H1 (cell line): ENCODE data around the gene ZNF106. TPM values are rescaled to one million over a fixed set of nuclear protein-coding genes. Genes with fewer than 3 reads are reported as not detected.

Source experiments
- CEBPB ChIP-seq: IDR thresholded peaks from 2 replicates; pipeline ENCODE4 v1.6.1; 2012; ENCODE audit warnings: low read depth, low read length
- CHD7 ChIP-seq: fragments of 300-600 bp; sonication (generic); IDR thresholded peaks from 2 replicates; pipeline ENCODE4 v1.7.1; 2012; ENCODE audit warnings: low read length, moderate library complexity, mild to moderate bottlenecking, inconsistent platforms; ENCODE audit not compliant: insufficient replicate concordance
- KDM4A ChIP-seq: IDR thresholded peaks from one replicate; pipeline ENCODE4 v1.7.1; 2012; ENCODE audit warnings: low read depth, mild to moderate bottlenecking, moderate library complexity, low read length, inconsistent platforms; ENCODE audit not compliant: severe bottlenecking
- NRF1 ChIP-seq: IDR thresholded peaks from 2 replicates; pipeline ENCODE4 v1.6.1; 2011; ENCODE audit warnings: mild to moderate bottlenecking, low read depth, low read length, improper control_type of control experiment
- SIRT6 ChIP-seq: IDR thresholded peaks from one replicate; pipeline ENCODE4 v1.7.1; 2012; ENCODE audit warnings: low read length, inconsistent platforms
- TEAD4 ChIP-seq: IDR thresholded peaks from 2 replicates; pipeline ENCODE4 v1.6.1; 2012; ENCODE audit warnings: low read depth, low read length, inconsistent platforms, mixed read lengths
- polyA plus RNA-seq, 7 experiments: library from polyadenylated mRNA; depleted of rRNA in 3 of 7; stranded (reverse) in 5 of 7; unstranded in 2 of 7; fragments of >200 nt in 5 of 7; fragments of 200-250 nt in 2 of 7; gene quantifications; 1 replicate in 5 of 7; 2 replicates in 1 of 7; 4 replicates in 1 of 7; pipeline versions ENCODE4 v1.2.1 to v1.2.3, GENCODE V29; 2011 to 2013; ENCODE audit warnings: missing spikeins in 2 of 7, mixed read lengths in 2 of 7
- total RNA-seq: library from RNA; stranded (reverse); fragmentation: NEBNext Ultra II Directional; extraction: Animal tissue kit (Norgen Biotek cat#: 25700); gene quantifications from 2 replicates; pipeline ENCODE4 v1.2.1, GENCODE V29; 2021

ZNF106 gene
- total and polyA plus RNA-seq, 2 of the 8 experiments (the other 6 are each of a cell fraction or from before 2014, with no cell fraction given), result 18.2 to 62.0 TPM

- TF ChIP-seq CHD7 (no peak), SIRT6 (no peak), NRF1 (no peak), KDM4A (no peak), TEAD4 (no peak), CEBPB (no peak)
- TF ChIP-seq, all 59 proteins: peak for 0
Observed at GRCh38 chr15:42507514-42507913, 16.6 kb upstream of the ZNF106 start (continued).
